Activated T-helper 2 cell treated with anti-CD3 and anti-CD28 coated beads, Interferon-gamma antibody, Interleukin-2, Interleukin-4, amounts not matched to agents 10 μg/mL and 5 μg/mL and 100 μg/mL, durations not matched to agents 14 hours and 24 hours and 36 hours (primary cell): Measurements from ENCODE around the gene TGM2. TPM values are rescaled to one million over a fixed set of nuclear protein-coding genes. Genes with fewer than 3 reads are reported as not detected.

Experiments used
- DNase-seq: peaks from one replicate; pipeline ENCODE4 v3.0.0; 2021; ENCODE audit warnings: low spot score
- H3K27ac Mint-ChIP-seq: one replicate; pipeline ENCODE4 v1.8.0; 2021; ENCODE audit warnings: mixed read lengths
- H3K27me3 Mint-ChIP-seq: one replicate; pipeline ENCODE4 v1.8.0; 2021; ENCODE audit warnings: low read depth, mixed read lengths
- H3K36me3 Mint-ChIP-seq: one replicate; pipeline ENCODE4 v1.8.0; 2021; ENCODE audit warnings: low read depth, mixed read lengths
- H3K4me1 Mint-ChIP-seq: one replicate; pipeline ENCODE4 v1.8.0; 2021; ENCODE audit warnings: low read depth, mixed read lengths
- H3K4me3 Mint-ChIP-seq: one replicate; pipeline ENCODE4 v1.8.0; 2021; ENCODE audit warnings: low read depth, mild to moderate bottlenecking, moderate library complexity, mixed read lengths
- H3K9me3 Mint-ChIP-seq: one replicate; pipeline ENCODE4 v1.8.0; 2021; ENCODE audit warnings: mixed read lengths
- intact Hi-C: fragments of 100-400 bp; cut with micrococcal nuclease; formaldehyde crosslinking; loops from one replicate; pipeline ENCODE4 v1.15.1; 2023
- total RNA-seq: library from RNA; stranded (reverse); gene quantifications from 2 replicates; pipeline ENCODE4 v1.2.3, GENCODE V29; 2022

Gene TGM2
- total RNA-seq, 1 donor from 2014 or later: not detected

GRCh38 chr20:38196076-38196475 lies 31.0 kb upstream of the TGM2 start:
- H3K36me3 Mint-ChIP-seq: no peaks in the 10 kb centered on the region
- no peak for DNase-seq
- no peak overlapping the region for H3K4me3 Mint-ChIP-seq
- H3K4me1 Mint-ChIP-seq: no peaks in the 10 kb centered on the region
- intact Hi-C loops: no loop called here
- H3K9me3 Mint-ChIP-seq: peaks cover 6% of the 10 kb centered on the region
- H3K27ac Mint-ChIP-seq: no peak overlapping the region
- no peaks in the 10 kb centered on the region for H3K27me3 Mint-ChIP-seq

- Mint-ChIP-seq H3K4me1 (no peaks in the 10 kb centered on the region), H3K27me3 (no peaks in the 10 kb centered on the region), H3K4me3 (no peak overlapping the region), H3K27ac (no peak overlapping the region), H3K9me3 (peaks cover 6% of the 10 kb centered on the region), H3K36me3 (no peaks in the 10 kb centered on the region)
- no peak for DNase-seq
- intact Hi-C loops: no loop called here
These were observed 30.5 kb upstream of the TGM2 start for GRCh38 chr20:38195521-38195920.

GRCh38 chr20:38194971-38195504 lies 30.0 kb upstream of the TGM2 start:
- Mint-ChIP-seq H3K27me3 (no peaks in the 10 kb centered on the region), H3K4me1 (no peaks in the 10 kb centered on the region), H3K36me3 (no peaks in the 10 kb centered on the region), H3K27ac (no peak overlapping the region), H3K9me3 (peaks cover 6% of the 10 kb centered on the region), H3K4me3 (no peak overlapping the region)
- no peak for DNase-seq
- intact Hi-C loops: no loop called here

- intact Hi-C loops: no loop called here
These were observed 28.6 kb upstream of the TGM2 start for GRCh38 chr20:38193586-38194105.

GRCh38 chr20:38192323-38192885 lies 27.3 kb upstream of the TGM2 start:
- H3K27ac Mint-ChIP-seq: no peak overlapping the region
- H3K4me1 Mint-ChIP-seq: no peaks in the 10 kb centered on the region
- H3K4me3 Mint-ChIP-seq: no peak overlapping the region
- DNase-seq: no peak
- H3K9me3 Mint-ChIP-seq: peaks cover 6% of the 10 kb centered on the region
- H3K27me3 Mint-ChIP-seq: no peaks in the 10 kb centered on the region
- no peaks in the 10 kb centered on the region for H3K36me3 Mint-ChIP-seq
- intact Hi-C loops: no loop called here

More at GRCh38 chr20:38193586-38194105, 28.6 kb upstream of the TGM2 start:
- peaks cover 6% of the 10 kb centered on the region for H3K9me3 Mint-ChIP-seq
- H3K36me3 Mint-ChIP-seq: no peaks in the 10 kb centered on the region
- H3K4me1 Mint-ChIP-seq: no peaks in the 10 kb centered on the region
- H3K27ac Mint-ChIP-seq: no peak overlapping the region
- no peaks in the 10 kb centered on the region for H3K27me3 Mint-ChIP-seq
- no peak for DNase-seq
- no peak overlapping the region for H3K4me3 Mint-ChIP-seq

GRCh38 chr20:38191654-38192053 lies 26.6 kb upstream of the TGM2 start:
- Mint-ChIP-seq H3K36me3 (no peaks in the 10 kb centered on the region), H3K4me3 (no peak overlapping the region), H3K9me3 (peaks cover 6% of the 10 kb centered on the region), H3K27me3 (peaks cover under 1% of the 10 kb centered on the region), H3K27ac (no peak overlapping the region), H3K4me1 (no peaks in the 10 kb centered on the region)
- no peak for DNase-seq
- intact Hi-C loops: no loop called here

- no peak for DNase-seq
- Mint-ChIP-seq H3K36me3 (no peaks in the 10 kb centered on the region), H3K9me3 (peaks cover 6% of the 10 kb centered on the region), H3K27ac (no peak overlapping the region), H3K4me3 (no peak overlapping the region), H3K27me3 (peaks cover 3% of the 10 kb centered on the region), H3K4me1 (no peaks in the 10 kb centered on the region)
- intact Hi-C loops: no loop called here
These were observed 25.9 kb upstream of the TGM2 start for GRCh38 chr20:38190936-38191371.

- Mint-ChIP-seq H3K4me3 (no peak overlapping the region), H3K27ac (no peak overlapping the region), H3K27me3 (peaks cover 7% of the 10 kb centered on the region), H3K36me3 (no peaks in the 10 kb centered on the region), H3K4me1 (no peaks in the 10 kb centered on the region), H3K9me3 (peaks cover 6% of the 10 kb centered on the region)
- no peak for DNase-seq
- intact Hi-C loops: no loop called here
These were observed 25.1 kb upstream of the TGM2 start for GRCh38 chr20:38190166-38190565.

- no peaks in the 10 kb centered on the region for H3K36me3 Mint-ChIP-seq
- no peaks in the 10 kb centered on the region for H3K9me3 Mint-ChIP-seq
- H3K27ac Mint-ChIP-seq: no peak overlapping the region
- intact Hi-C loops: no loop called here
- DNase-seq: no peak
- H3K4me1 Mint-ChIP-seq: no peaks in the 10 kb centered on the region
- H3K4me3 Mint-ChIP-seq: no peak overlapping the region
- peaks cover 9% of the 10 kb centered on the region for H3K27me3 Mint-ChIP-seq
These were observed 22.4 kb upstream of the TGM2 start for GRCh38 chr20:38187517-38187916.

- H3K27ac Mint-ChIP-seq: no peak overlapping the region
- no peaks in the 10 kb centered on the region for H3K9me3 Mint-ChIP-seq
- H3K4me1 Mint-ChIP-seq: no peaks in the 10 kb centered on the region
- no peak for DNase-seq
- intact Hi-C loops: no loop called here
- no peak overlapping the region for H3K4me3 Mint-ChIP-seq
- peaks cover 9% of the 10 kb centered on the region for H3K27me3 Mint-ChIP-seq
- H3K36me3 Mint-ChIP-seq: no peaks in the 10 kb centered on the region
These were observed 21.7 kb upstream of the TGM2 start for GRCh38 chr20:38186788-38187221.

- no peaks in the 10 kb centered on the region for H3K36me3 Mint-ChIP-seq
- peaks cover 12% of the 10 kb centered on the region for H3K27me3 Mint-ChIP-seq
- no peaks in the 10 kb centered on the region for H3K4me1 Mint-ChIP-seq
- no peak overlapping the region for H3K27ac Mint-ChIP-seq
- H3K9me3 Mint-ChIP-seq: no peaks in the 10 kb centered on the region
- no peak for DNase-seq
- H3K4me3 Mint-ChIP-seq: no peak overlapping the region
- intact Hi-C loops: no loop called here
These were observed 19.0 kb upstream of the TGM2 start for GRCh38 chr20:38184101-38184500.

GRCh38 chr20:38181971-38182370 lies 16.9 kb upstream of the TGM2 start:
- intact Hi-C loops: no loop called here
- Mint-ChIP-seq H3K4me3 (no peak overlapping the region), H3K27ac (no peak overlapping the region), H3K4me1 (no peaks in the 10 kb centered on the region), H3K27me3 (peaks cover 12% of the 10 kb centered on the region), H3K36me3 (no peaks in the 10 kb centered on the region), H3K9me3 (no peaks in the 10 kb centered on the region)
- no peak for DNase-seq

- Mint-ChIP-seq H3K36me3 (no peaks in the 10 kb centered on the region), H3K27me3 (peaks cover 9% of the 10 kb centered on the region), H3K27ac (no peak overlapping the region), H3K9me3 (no peaks in the 10 kb centered on the region), H3K4me1 (no peaks in the 10 kb centered on the region), H3K4me3 (no peak overlapping the region)
- intact Hi-C loops: no loop called here
- DNase-seq: no peak
These were observed 16.2 kb upstream of the TGM2 start for GRCh38 chr20:38181207-38181801.
